ENCODE results near the gene KCNJ12. TPM values are rescaled to one million over a fixed set of nuclear protein-coding genes. Genes with fewer than 3 reads are reported as not detected.
"Not testable (repeated sequence)": the region's sequence is repeated elsewhere in the genome, so short reads cannot be mapped to it uniquely, and the experiment has no call there.

KCNJ12 gene
- total RNA-seq, 1 donor: under 0.01 TPM

DNA sequence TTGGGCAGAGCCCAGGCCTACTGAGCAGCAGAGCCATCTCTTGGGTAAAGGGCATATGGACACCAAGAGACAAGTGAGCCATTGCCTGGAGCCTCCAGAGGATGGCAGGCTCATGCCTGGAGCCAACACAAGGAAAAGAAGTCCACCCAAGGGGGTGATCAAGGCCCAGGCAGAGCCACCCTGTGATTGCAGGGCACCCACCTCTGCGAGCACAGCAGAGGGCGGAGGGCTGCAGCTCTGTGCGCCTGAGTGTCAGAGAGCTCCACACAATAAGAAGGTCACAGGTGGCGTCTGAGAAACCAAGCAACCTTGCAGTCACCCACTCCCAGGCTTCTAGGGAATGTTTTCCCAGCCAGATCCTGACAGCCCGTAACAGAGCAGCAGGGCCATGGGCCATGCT lies 57.8 kb downstream of the KCNJ12 start:
- not testable (repeated sequence) for H3K4me3 ChIP-seq (ENCODE audit: low read depth, low read length); DNase-seq (ENCODE audit: low read depth)

DNA sequence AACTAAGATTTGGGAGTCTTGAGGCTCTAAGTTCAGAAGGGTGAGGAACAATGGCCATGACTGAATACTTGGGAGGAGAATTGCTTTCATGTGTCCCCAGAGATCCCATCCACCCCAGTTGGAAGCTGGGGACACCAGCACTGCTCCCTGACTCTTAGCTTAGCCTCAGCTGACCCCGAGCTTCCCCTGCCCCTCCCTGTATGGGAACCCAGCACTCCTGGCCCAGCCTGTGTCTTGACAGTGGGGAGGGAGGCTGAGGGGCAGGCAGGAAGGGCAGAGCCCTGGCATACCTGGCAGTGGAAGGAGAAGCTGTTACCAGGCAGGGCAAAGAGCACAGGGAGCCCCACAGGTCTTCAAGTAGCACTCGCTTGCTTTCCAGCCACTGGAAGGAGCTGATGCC lies 58.8 kb downstream of the KCNJ12 start:
- DNase-seq (ENCODE audit: low read depth); H3K4me3 ChIP-seq (ENCODE audit: low read depth, low read length): not testable (repeated sequence)

DNA sequence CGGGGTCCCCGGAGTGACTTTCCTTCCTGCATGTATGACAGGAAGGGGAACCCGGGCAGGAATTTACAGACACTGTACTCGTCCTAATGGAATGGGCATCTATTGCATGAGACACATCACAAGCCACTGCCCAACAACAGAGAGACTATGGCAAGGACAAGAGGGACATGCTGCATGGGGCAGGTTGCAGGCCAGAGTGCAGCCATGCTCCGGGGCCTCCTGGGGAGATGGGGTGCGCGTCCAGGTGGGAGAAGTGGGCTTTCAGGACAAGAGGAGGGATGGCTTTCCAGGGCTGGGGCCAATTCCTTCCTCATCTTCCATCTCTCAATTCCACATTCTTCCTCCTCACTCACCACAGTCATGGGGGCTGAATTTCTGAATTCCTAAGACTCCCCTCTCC lies 60.3 kb downstream of the KCNJ12 start:
- not testable (repeated sequence) for DNase-seq (ENCODE audit: low read depth); H3K4me3 ChIP-seq (ENCODE audit: low read depth, low read length)

GRCh38 chr17:21436883-21437836 lies 61.0 kb downstream of the KCNJ12 start:
- H3K4me3 ChIP-seq (ENCODE audit: low read depth, low read length); DNase-seq (ENCODE audit: low read depth): not testable (repeated sequence)

- not testable (repeated sequence) for H3K4me3 ChIP-seq (ENCODE audit: low read depth, low read length); DNase-seq (ENCODE audit: low read depth)
Observed at GRCh38 chr17:21438316-21439014, 62.3 kb downstream of the KCNJ12 start.

- DNase-seq (ENCODE audit: low read depth); H3K4me3 ChIP-seq (ENCODE audit: low read depth, low read length): not testable (repeated sequence)
Observed at GRCh38 chr17:21439015-21439336, 62.8 kb downstream of the KCNJ12 start.

- DNase-seq (ENCODE audit: low read depth): no peak
- TF ChIP-seq, protein P1, sequence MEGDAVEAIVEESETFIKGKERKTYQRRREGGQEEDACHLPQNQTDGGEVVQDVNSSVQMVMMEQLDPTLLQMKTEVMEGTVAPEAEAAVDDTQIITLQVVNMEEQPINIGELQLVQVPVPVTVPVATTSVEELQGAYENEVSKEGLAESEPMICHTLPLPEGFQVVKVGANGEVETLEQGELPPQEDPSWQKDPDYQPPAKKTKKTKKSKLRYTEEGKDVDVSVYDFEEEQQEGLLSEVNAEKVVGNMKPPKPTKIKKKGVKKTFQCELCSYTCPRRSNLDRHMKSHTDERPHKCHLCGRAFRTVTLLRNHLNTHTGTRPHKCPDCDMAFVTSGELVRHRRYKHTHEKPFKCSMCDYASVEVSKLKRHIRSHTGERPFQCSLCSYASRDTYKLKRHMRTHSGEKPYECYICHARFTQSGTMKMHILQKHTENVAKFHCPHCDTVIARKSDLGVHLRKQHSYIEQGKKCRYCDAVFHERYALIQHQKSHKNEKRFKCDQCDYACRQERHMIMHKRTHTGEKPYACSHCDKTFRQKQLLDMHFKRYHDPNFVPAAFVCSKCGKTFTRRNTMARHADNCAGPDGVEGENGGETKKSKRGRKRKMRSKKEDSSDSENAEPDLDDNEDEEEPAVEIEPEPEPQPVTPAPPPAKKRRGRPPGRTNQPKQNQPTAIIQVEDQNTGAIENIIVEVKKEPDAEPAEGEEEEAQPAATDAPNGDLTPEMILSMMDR (IDR thresholded peaks at IDR 0.05; ENCODE audit: insufficient read depth, low read depth, low read length): no peak
- H3K4me3 ChIP-seq (ENCODE audit: low read depth, low read length): no peak overlapping the region
Observed at GRCh38 chr17:21445091-21445650, 69.0 kb downstream of the KCNJ12 start.

GRCh38 chr17:21447552-21447951 lies 71.4 kb downstream of the KCNJ12 start:
- H3K4me3 ChIP-seq (ENCODE audit: low read depth, low read length); DNase-seq (ENCODE audit: low read depth): not testable (repeated sequence)

DNA sequence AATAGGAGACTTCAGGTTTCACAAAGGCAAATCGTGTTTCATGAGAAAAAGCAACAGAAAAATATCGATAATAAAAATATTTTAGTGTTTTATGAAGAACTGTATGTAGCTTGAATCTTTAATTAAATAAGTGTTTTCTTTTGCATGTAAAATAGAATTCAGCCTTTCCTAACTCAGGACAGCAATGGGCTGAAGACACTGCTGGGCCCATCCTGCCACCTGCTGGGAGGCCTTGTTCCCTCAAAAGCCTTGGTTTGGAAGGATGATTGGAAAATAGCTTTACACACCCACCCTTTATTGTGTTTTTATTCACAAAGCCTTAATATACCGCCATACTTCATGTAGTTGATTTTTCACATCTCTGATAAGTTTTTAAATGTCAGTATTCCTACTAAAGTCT lies 73.7 kb downstream of the KCNJ12 start:
- not testable (repeated sequence) for DNase-seq (ENCODE audit: low read depth); H3K4me3 ChIP-seq (ENCODE audit: low read depth, low read length)
- TF ChIP-seq, protein P1 (IDR thresholded peaks at IDR 0.05; ENCODE audit: insufficient read depth, low read depth, low read length): peak; percentile 39

DNA sequence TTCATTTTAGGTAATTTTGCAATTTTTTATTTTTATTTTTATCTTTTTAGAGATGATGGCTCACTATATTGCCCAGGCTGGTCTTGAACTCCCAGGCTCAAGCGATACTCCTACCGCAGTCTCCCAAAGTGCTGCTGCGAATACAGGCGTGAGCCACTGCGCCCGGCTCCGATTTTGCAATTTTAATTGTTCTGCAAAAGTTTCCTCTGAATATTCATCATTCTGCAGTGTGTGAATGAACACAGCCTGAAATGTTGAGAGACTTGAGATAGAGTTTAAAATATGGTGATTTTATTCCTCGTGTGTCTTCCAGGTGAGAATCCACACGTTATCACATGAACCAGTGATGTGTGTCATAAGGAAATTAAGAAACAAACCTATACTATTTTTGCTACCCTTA lies 75.8 kb downstream of the KCNJ12 start:
- no peak for DNase-seq (ENCODE audit: low read depth)
- TF ChIP-seq, protein P1 (IDR thresholded peaks at IDR 0.05; ENCODE audit: insufficient read depth, low read depth, low read length): no peak
- no peak overlapping the region for H3K4me3 ChIP-seq (ENCODE audit: low read depth, low read length)

All from fibroblast of villous mesenchyme (primary cell).